NCI-H446 treated with DMSO at 0.1 percent for 48 hours (cell line): ENCODE measurements around the gene ZNF579.

ENCODE experiments used
- DNase-seq: peaks from one replicate; lab custom pipeline; 2025; lab: John Stamatoyannopoulos, UW

Gene ZNF579

GRCh38 chr19:55611983-55612645 lies 31.5 kb upstream of the ZNF579 start:
- no peak for DNase-seq

GRCh38 chr19:55611300-55611982 lies 30.8 kb upstream of the ZNF579 start:
- DNase-seq, result no peak

- DNase-seq, result no peak
Measured at GRCh38 chr19:55609326-55609725, 28.7 kb upstream of the ZNF579 start.

- DNase-seq, result no peak
Measured at GRCh38 chr19:55606817-55607216, 26.2 kb upstream of the ZNF579 start.

GRCh38 chr19:55606471-55606787 lies 25.8 kb upstream of the ZNF579 start:
- no peak for DNase-seq

GRCh38 chr19:55605637-55606470 lies 25.2 kb upstream of the ZNF579 start, which contains the start of gene ZNF865:
Gene ZNF865, plus strand, starts transcription at chr19:55605647. Its CDS starts 7,972 bp downstream, at chr19:55613619.
- DNase-seq, result peak; percentile 41

GRCh38 chr19:55605207-55605636 lies 24.6 kb upstream of the ZNF579 start:
- DNase-seq, result peak; percentile 97

GRCh38 chr19:55603581-55604292 lies 23.1 kb upstream of the ZNF579 start:
- DNase-seq, result no peak

GRCh38 chr19:55603115-55603514 lies 22.5 kb upstream of the ZNF579 start:
- no peak for DNase-seq

- no peak for DNase-seq
Measured at GRCh38 chr19:55602104-55603001, 21.7 kb upstream of the ZNF579 start.

GRCh38 chr19:55601084-55601483 lies 20.4 kb upstream of the ZNF579 start:
- DNase-seq, result no peak

- no peak for DNase-seq
Measured at GRCh38 chr19:55600662-55601028, 20.0 kb upstream of the ZNF579 start.

- peak; percentile 95 for DNase-seq
Measured at GRCh38 chr19:55599842-55600661, 19.4 kb upstream of the ZNF579 start, which contains the start of gene ZNF524. Gene ZNF524, plus strand, starts transcription at chr19:55600288. Its CDS starts 1,825 bp downstream, at chr19:55602113.

- DNase-seq, result peak; percentile 97
Measured at GRCh38 chr19:55599468-55599841, 18.8 kb upstream of the ZNF579 start, which contains the start of gene FIZ1. Gene FIZ1, minus strand, starts transcription at chr19:55599517. Its CDS starts 1,652 bp downstream, at chr19:55597865.

GRCh38 chr19:55598719-55599467 lies 18.2 kb upstream of the ZNF579 start:
- peak; percentile 89 for DNase-seq

- no peak for DNase-seq
Measured at GRCh38 chr19:55598034-55598433, 17.4 kb upstream of the ZNF579 start.

- DNase-seq, result no peak
Measured at GRCh38 chr19:55597501-55597921, 16.9 kb upstream of the ZNF579 start.

GRCh38 chr19:55596304-55596703 lies 15.7 kb upstream of the ZNF579 start:
- DNase-seq, result no peak

- no peak for DNase-seq
Measured at GRCh38 chr19:55594996-55595545, 14.4 kb upstream of the ZNF579 start.
